HFFc6 (cell line): Measurements from ENCODE around the gene CENPO. TPM values are rescaled to one million over a fixed set of nuclear protein-coding genes. Genes with fewer than 3 reads are reported as not detected.

Source experiments
- DNase-seq: peaks from one replicate; pipeline ENCODE4 v3.0.0-alpha.2; 2018
- H3K27ac Mint-ChIP-seq: 2 replicates; pipeline ENCODE4 v1.8.0; 2020; ENCODE audit warnings: mild to moderate bottlenecking, mixed read lengths
- H3K27me3 Mint-ChIP-seq: 2 replicates; pipeline ENCODE4 v1.8.0; 2021; ENCODE audit warnings: mild to moderate bottlenecking, moderate library complexity, mixed read lengths; ENCODE audit not compliant: insufficient read depth
- H3K36me3 Mint-ChIP-seq: 2 replicates; pipeline ENCODE4 v1.8.0; 2021; ENCODE audit warnings: low read depth, mixed read lengths
- H3K4me1 Mint-ChIP-seq: 2 replicates; pipeline ENCODE4 v1.8.0; 2020; ENCODE audit warnings: low read depth, mixed read lengths
- H3K4me3 Mint-ChIP-seq: 2 replicates; pipeline ENCODE4 v1.8.0; 2020; ENCODE audit warnings: mild to moderate bottlenecking, moderate library complexity, mixed read lengths
- H3K9me3 Mint-ChIP-seq: 2 replicates; pipeline ENCODE4 v1.8.0; 2020; ENCODE audit warnings: mild to moderate bottlenecking, mixed read lengths
- CTCF ChIP-seq: fragments of 200-600 bp; sonication (generic); IDR thresholded peaks from 2 replicates; pipeline ENCODE4 v1.5.0; 2021; ENCODE audit warnings: antibody characterized with exemption, mild to moderate bottlenecking
- total RNA-seq, 6 experiments: library from RNA; stranded (reverse); fragmentation: NEBNext Ultra II Directional; extraction: Animal tissue kit (Norgen Biotek cat#: 25700); gene quantifications; 2 replicates in 1 of 6; 3 replicates in 5 of 6; pipeline ENCODE4 v1.2.3, GENCODE V29; 2021

CENPO gene
- total RNA-seq, 6 experiments from 2014 or later, result 19.1 to 28.7 (median 24.7) TPM

GRCh38 chr2:24749069-24749691 is 44.0 kb upstream of the CENPO start:
- no peaks in the 10 kb centered on the region for H3K9me3 Mint-ChIP-seq
- no peak for TF ChIP-seq CTCF
- no peaks in the 10 kb centered on the region for H3K36me3 Mint-ChIP-seq

GRCh38 chr2:24754985-24755705 is 38.1 kb upstream of the CENPO start:
- Mint-ChIP-seq H3K4me3 (no peak overlapping the region), H3K4me1 (no peaks in the 10 kb centered on the region), H3K27ac (no peak overlapping the region), H3K36me3 (no peaks in the 10 kb centered on the region), H3K9me3 (no peaks in the 10 kb centered on the region), H3K27me3 (no peaks in the 10 kb centered on the region)
- DNase-seq, result no peak
- TF ChIP-seq CTCF, result no peak

More at GRCh38 chr2:24749069-24749691, 44.0 kb upstream of the CENPO start:
- Mint-ChIP-seq H3K4me3 (no peak overlapping the region), H3K4me1 (no peaks in the 10 kb centered on the region), H3K27ac (no peak overlapping the region), H3K27me3 (no peaks in the 10 kb centered on the region)
- DNase-seq, result no peak

- Mint-ChIP-seq H3K4me3 (no peak overlapping the region), H3K36me3 (no peaks in the 10 kb centered on the region), H3K27me3 (no peaks in the 10 kb centered on the region), H3K9me3 (no peaks in the 10 kb centered on the region), H3K27ac (no peak overlapping the region), H3K4me1 (no peaks in the 10 kb centered on the region)
- TF ChIP-seq CTCF, result no peak
- no peak for DNase-seq
These were observed 36.4 kb upstream of the CENPO start for GRCh38 chr2:24756789-24757188.

- no peak for DNase-seq
- H3K36me3 Mint-ChIP-seq, result no peaks in the 10 kb centered on the region
These were observed 31.4 kb upstream of the CENPO start for GRCh38 chr2:24761866-24762265.

GRCh38 chr2:24762518-24762917 is 30.7 kb upstream of the CENPO start:
- H3K27ac Mint-ChIP-seq, result no peak overlapping the region
- H3K36me3 Mint-ChIP-seq, result no peaks in the 10 kb centered on the region
- H3K27me3 Mint-ChIP-seq, result no peaks in the 10 kb centered on the region
- H3K4me1 Mint-ChIP-seq, result no peaks in the 10 kb centered on the region
- H3K9me3 Mint-ChIP-seq, result no peaks in the 10 kb centered on the region
- H3K4me3 Mint-ChIP-seq, result no peak overlapping the region
- no peak for DNase-seq
- no peak for TF ChIP-seq CTCF

More at GRCh38 chr2:24761866-24762265, 31.4 kb upstream of the CENPO start:
- H3K27me3 Mint-ChIP-seq, result no peaks in the 10 kb centered on the region
- H3K4me3 Mint-ChIP-seq, result no peak overlapping the region
- H3K4me1 Mint-ChIP-seq, result no peaks in the 10 kb centered on the region
- TF ChIP-seq CTCF, result no peak
- no peak overlapping the region for H3K27ac Mint-ChIP-seq
- no peaks in the 10 kb centered on the region for H3K9me3 Mint-ChIP-seq
